GM12878 (cell line): ENCODE measurements around the gene SNAPC2. TPM values are rescaled to one million over a fixed set of nuclear protein-coding genes. Genes with fewer than 3 reads are reported as not detected.

Source experiments
- ATF7 ChIP-seq: fragments of 450-650 bp; IDR thresholded peaks from 2 replicates; pipeline ENCODE4 v1.6.1; 2016; ENCODE audit warnings: low read depth, mild to moderate bottlenecking
- BACH1 ChIP-seq: fragments of 450-650 bp; IDR thresholded peaks from 2 replicates; pipeline ENCODE4 v1.6.1; 2017; ENCODE audit warnings: mild to moderate bottlenecking, borderline replicate concordance
- BHLHE40 ChIP-seq, 2 experiments: fragments of 450-650 bp in 1 of 2; IDR thresholded peaks; 2 replicates each; pipeline ENCODE4 v1.6.1; 2011 to 2017; ENCODE audit warnings: low read depth in 2 of 2, borderline replicate concordance in 1 of 2, improper control_type of control experiment in 1 of 2, low read length in 1 of 2, mild to moderate bottlenecking in 1 of 2
- CBX3 ChIP-seq: fragments of 200-600 bp; sonication (generic); IDR thresholded peaks from 2 replicates; pipeline ENCODE4 v1.6.1; 2016; ENCODE audit warnings: low read depth, borderline replicate concordance
- E2F4 ChIP-seq: IDR thresholded peaks from 2 replicates; pipeline ENCODE4 v1.6.1; 2012; ENCODE audit warnings: low read depth, low read length, improper control_type of control experiment
- EZH2 ChIP-seq: IDR thresholded peaks from 2 replicates; pipeline ENCODE4 v1.6.1; 2012; ENCODE audit warnings: low read depth, mild to moderate bottlenecking, control low read depth, inconsistent platforms, low read length, borderline replicate concordance; ENCODE audit not compliant: control insufficient read depth
- GATAD2B ChIP-seq: fragments of 450-650 bp; conservative IDR thresholded peaks from 2 replicates; pipeline ENCODE4 v1.6.1; 2017; ENCODE audit warnings: low read depth, mild to moderate bottlenecking, moderate library complexity
- IKZF1 ChIP-seq: fragments of 450-650 bp; conservative IDR thresholded peaks from 2 replicates; pipeline ENCODE4 v1.6.1; 2017; ENCODE audit warnings: antibody characterized with exemption, mild to moderate bottlenecking
- IRF3 ChIP-seq: fragments of 450-650 bp; IDR thresholded peaks from 2 replicates; pipeline ENCODE4 v1.6.1; 2014; ENCODE audit warnings: mild to moderate bottlenecking
- MLLT1 ChIP-seq: fragments of 450-650 bp; IDR thresholded peaks from 2 replicates; pipeline ENCODE4 v1.6.1; 2016; ENCODE audit warnings: mild to moderate bottlenecking
- NR2F1 ChIP-seq: fragments of 450-650 bp; conservative IDR thresholded peaks from 2 replicates; pipeline ENCODE4 v1.6.1; 2017; ENCODE audit warnings: mild to moderate bottlenecking
- PKNOX1 ChIP-seq: fragments of 450-650 bp; IDR thresholded peaks from 2 replicates; pipeline ENCODE4 v1.6.1; 2016; ENCODE audit warnings: mild to moderate bottlenecking
- POLR2A ChIP-seq: IDR thresholded peaks from 2 replicates; pipeline ENCODE4 v1.6.1; 2011; ENCODE audit warnings: low read depth, mild to moderate bottlenecking, low read length
- RAD21 ChIP-seq: IDR thresholded peaks from 2 replicates; pipeline ENCODE4 v1.6.1; 2011; ENCODE audit warnings: mild to moderate bottlenecking, low read depth, low read length, moderate library complexity; ENCODE audit not compliant: insufficient read depth
- SUZ12 ChIP-seq: fragments of 200-600 bp; sonication (generic); IDR thresholded peaks from one replicate; pipeline ENCODE4 v1.6.1; 2018; ENCODE audit warnings: antibody characterized with exemption, mild to moderate bottlenecking; ENCODE audit not compliant: unreplicated experiment
- TCF3 ChIP-seq: IDR thresholded peaks from 2 replicates; pipeline ENCODE4 v1.6.1; 2012; ENCODE audit warnings: low read depth, mild to moderate bottlenecking, low read length, borderline replicate concordance; ENCODE audit not compliant: insufficient read depth
- USF2 ChIP-seq: IDR thresholded peaks from 2 replicates; pipeline ENCODE4 v1.6.1; 2011; ENCODE audit warnings: low read depth, low read length, improper control_type of control experiment, borderline replicate concordance
- YY1 ChIP-seq: IDR thresholded peaks from 2 replicates; pipeline ENCODE4 v1.6.1; 2011; ENCODE audit warnings: low read depth, mild to moderate bottlenecking, low read length
- ZZZ3 ChIP-seq: IDR thresholded peaks from 2 replicates; pipeline ENCODE4 v1.6.1; 2011; ENCODE audit warnings: low read depth; ENCODE audit not compliant: control insufficient read depth, insufficient read length
- polyA plus RNA-seq, 11 experiments: library from polyadenylated mRNA; depleted of rRNA in 4 of 11; unstranded in 6 of 11; stranded (reverse) in 5 of 11; fragments of >200 nt; fragmentation: Nextera tagmentation in 4 of 11; fragmentation: Illumina TruSeq in 1 of 11; extraction: Ambion mirVana in 4 of 11; extraction: Trizol in 1 of 11; gene quantifications; 1 replicate in 1 of 11; 2 replicates in 10 of 11; pipeline versions ENCODE4 v1.2.1 to v1.2.3, GENCODE V29; 2011 to 2016; ENCODE audit warnings: inconsistent platforms in 2 of 11, missing spikeins in 2 of 11, low read depth in 1 of 11
- total RNA-seq, 4 experiments: library from RNA; depleted of rRNA in 3 of 4; stranded (reverse); fragments of >200 nt in 3 of 4; fragmentation: Illumina TruSeq in 1 of 4; extraction: Trizol in 1 of 4; gene quantifications; 2 replicates each; pipeline versions ENCODE4 v1.2.1 to v1.2.3, GENCODE V29; 2013 to 2021

The SNAPC2 gene
- total and polyA plus RNA-seq, 10 of the 15 experiments (the other 5 are each of a cell fraction or from before 2014, with no cell fraction given) = 0.19 to 20.8 (median 12.6) TPM

GRCh38 chr19:7917267-7918061 is 2.7 kb upstream of the SNAPC2 start (continued):
- TF ChIP-seq PKNOX1 = no peak
- TF ChIP-seq BACH1 = peak; percentile 37; the same call in 1 of the 2 replicates
- no peak for TF ChIP-seq GATAD2B
- TF ChIP-seq USF2 = no peak
- TF ChIP-seq MLLT1 = no peak
- peak; percentile 98 for TF ChIP-seq SUZ12
- TF ChIP-seq BHLHE40 (IDR thresholded peaks at IDR 0.05; ENCODE audit: borderline replicate concordance in 1 of 2, low read depth in 2 of 2, low read length in 1 of 2) = peak in 1 of 2 experiments; percentile 17; a peak in 1 of 4 replicates
- no peak for TF ChIP-seq ATF7
- TF ChIP-seq POLR2A = no peak
- TF ChIP-seq ZZZ3 = no peak
- 0 out of 2 replicates have a peak, but pooled peaks have one; percentile 27 for TF ChIP-seq RAD21
- TF ChIP-seq TCF3 = no peak
- no peak for TF ChIP-seq NR2F1
- TF ChIP-seq YY1 = 0 out of 2 replicates have a peak, but pooled peaks have one; percentile 13
- no peak for TF ChIP-seq E2F4
- no peak for TF ChIP-seq CBX3
- TF ChIP-seq IRF3 = no peak
- 0 out of 2 replicates have a peak, but pooled peaks have one; percentile 14 for TF ChIP-seq IKZF1
- TF ChIP-seq EZH2 = no peak
